Astrocyte (in vitro differentiated cells and primary cell): ENCODE data around the gene GRK2. TPM values are rescaled to one million over a fixed set of nuclear protein-coding genes. Genes with fewer than 3 reads are reported as not detected.

ENCODE experiments used
- DNase-seq: peaks from one replicate; pipeline ENCODE4 v3.0.0-alpha.2; 2010; ENCODE audit warnings: low read depth
- FAIRE-seq: peaks from 2 replicates; lab custom pipeline; 2011; peaks lifted over from hg19 to GRCh38; lab: Jason Lieb, UNC
- H2AFZ ChIP-seq: 2 replicates; pipeline ENCODE4 v1.6.0; 2012; ENCODE audit warnings: low read depth, low read length, inconsistent platforms
- H3K27ac ChIP-seq: 2 replicates; pipeline ENCODE4 v1.5.1; 2011; ENCODE audit warnings: low read depth, low read length, inconsistent platforms
- H3K27me3 ChIP-seq: 2 replicates; pipeline ENCODE4 v1.6.0; 2011; ENCODE audit warnings: low read length, inconsistent platforms; ENCODE audit not compliant: insufficient read depth
- H3K36me3 ChIP-seq: 2 replicates; pipeline ENCODE4 v1.5.1; 2011; ENCODE audit warnings: low read length, inconsistent platforms; ENCODE audit not compliant: insufficient read depth
- H3K4me1 ChIP-seq: 2 replicates; pipeline ENCODE4 v1.5.1; 2011; ENCODE audit warnings: low read length, inconsistent platforms; ENCODE audit not compliant: insufficient read depth
- H3K4me2 ChIP-seq: 2 replicates; pipeline ENCODE4 v1.6.0; 2012; ENCODE audit warnings: low read length, inconsistent platforms
- H3K4me3 ChIP-seq: 2 replicates; pipeline ENCODE4 v1.5.1; 2011; ENCODE audit warnings: low read depth, mild to moderate bottlenecking, low read length, inconsistent platforms; ENCODE audit not compliant: insufficient read depth
- H3K79me2 ChIP-seq: 2 replicates; pipeline ENCODE4 v1.6.0; 2012; ENCODE audit warnings: mild to moderate bottlenecking, low read length, inconsistent platforms; ENCODE audit not compliant: insufficient read depth
- H3K9ac ChIP-seq: 2 replicates; pipeline ENCODE4 v1.6.0; 2012; ENCODE audit warnings: mild to moderate bottlenecking, low read length, inconsistent platforms
- H3K9me3 ChIP-seq: 2 replicates; pipeline ENCODE4 v1.5.1; 2012; ENCODE audit warnings: low read depth, mild to moderate bottlenecking, low read length, inconsistent platforms; ENCODE audit not compliant: insufficient read depth
- H4K20me1 ChIP-seq: 2 replicates; pipeline ENCODE4 v1.6.0; 2012; ENCODE audit warnings: low read length, inconsistent platforms; ENCODE audit not compliant: insufficient read depth
- H3K27ac Mint-ChIP-seq: one replicate; pipeline ENCODE4 v1.8.0; 2021; ENCODE audit warnings: mild to moderate bottlenecking, mixed read lengths; ENCODE audit not compliant: unreplicated experiment
- H3K27me3 Mint-ChIP-seq: one replicate; pipeline ENCODE4 v1.8.0; 2021; ENCODE audit warnings: low read depth, mixed read lengths; ENCODE audit not compliant: unreplicated experiment
- H3K36me3 Mint-ChIP-seq: one replicate; pipeline ENCODE4 v1.8.0; 2021; ENCODE audit warnings: low read depth, mixed read lengths; ENCODE audit not compliant: unreplicated experiment
- H3K4me1 Mint-ChIP-seq: one replicate; pipeline ENCODE4 v1.8.0; 2021; ENCODE audit warnings: low read depth, mixed read lengths; ENCODE audit not compliant: unreplicated experiment
- H3K4me3 Mint-ChIP-seq: one replicate; pipeline ENCODE4 v1.8.0; 2021; ENCODE audit warnings: mild to moderate bottlenecking, moderate library complexity, mixed read lengths; ENCODE audit not compliant: unreplicated experiment
- H3K9me3 Mint-ChIP-seq: one replicate; pipeline ENCODE4 v1.8.0; 2021; ENCODE audit warnings: mild to moderate bottlenecking, mixed read lengths; ENCODE audit not compliant: unreplicated experiment
- CTCF ChIP-seq: IDR thresholded peaks from 2 replicates; pipeline ENCODE4 v1.5.1; 2011; ENCODE audit warnings: low read depth, mild to moderate bottlenecking, inconsistent platforms, low read length, moderate library complexity; ENCODE audit not compliant: insufficient read depth
- EZH2 ChIP-seq: IDR thresholded peaks from 2 replicates; pipeline ENCODE4 v1.6.1; 2012; ENCODE audit warnings: mild to moderate bottlenecking, low read length, inconsistent platforms; ENCODE audit not compliant: insufficient read depth
- total RNA-seq: library from RNA; stranded (reverse); gene quantifications from 2 replicates; pipeline ENCODE4 v1.2.1, GENCODE V29; 2021

The GRK2 gene
- total RNA-seq, 1 donor from 2014 or later = 34.0 TPM

GRCh38 chr11:67267188-67268080, 1.2 kb downstream of the GRK2 start:
- peak overlapping the region; percentile 59 for H3K27ac Mint-ChIP-seq
- H3K36me3 ChIP-seq = no peaks in the 10 kb centered on the region
- TF ChIP-seq CTCF (no peak), EZH2 (no peak)
- H3K27me3 ChIP-seq = no peaks in the 10 kb centered on the region
- peak overlapping the region; percentile 99 for H3K4me2 ChIP-seq
- H3K4me1 Mint-ChIP-seq = peaks cover 27% of the 10 kb centered on the region
- peaks cover 4% of the 10 kb centered on the region for H3K36me3 Mint-ChIP-seq
- H3K27me3 Mint-ChIP-seq = peaks cover 5% of the 10 kb centered on the region
- no peak overlapping the region for H2AFZ ChIP-seq
- H3K4me3 Mint-ChIP-seq = peak overlapping the region; percentile 94
- peaks cover 56% of the 10 kb centered on the region for H4K20me1 ChIP-seq
- no peak for FAIRE-seq
- H3K79me2 ChIP-seq = peaks cover 64% of the 10 kb centered on the region
- no peak for DNase-seq
- peak overlapping the region; percentile 70 for H3K4me3 ChIP-seq
- peak overlapping the region; percentile 83 for H3K9ac ChIP-seq
- no peak overlapping the region for H3K27ac ChIP-seq
- H3K4me1 ChIP-seq = peaks cover 40% of the 10 kb centered on the region
- no peaks in the 10 kb centered on the region for H3K9me3 ChIP-seq
- no peaks in the 10 kb centered on the region for H3K9me3 Mint-ChIP-seq

- peaks cover 73% of the 10 kb centered on the region for H3K79me2 ChIP-seq
- Mint-ChIP-seq H3K27ac (no peak overlapping the region), H3K4me1 (peaks cover 18% of the 10 kb centered on the region)
Observed at GRCh38 chr11:67268081-67268961, 2.0 kb downstream of the GRK2 start.

More at GRCh38 chr11:67268081-67268961, 2.0 kb downstream of the GRK2 start:
- Histone ChIP-seq H3K9ac (peak overlapping the region; percentile 83), H3K4me2 (peak overlapping the region; percentile 99), H3K9me3 (no peaks in the 10 kb centered on the region), H2AFZ (no peak overlapping the region), H3K36me3 (no peaks in the 10 kb centered on the region), H3K27ac (no peak overlapping the region), H3K4me3 (peak overlapping the region; percentile 70), H3K4me1 (peaks cover 33% of the 10 kb centered on the region), H4K20me1 (peaks cover 64% of the 10 kb centered on the region), H3K27me3 (no peaks in the 10 kb centered on the region)
- TF ChIP-seq CTCF = no peak
- TF ChIP-seq EZH2 = no peak
- H3K36me3 Mint-ChIP-seq = peaks cover 4% of the 10 kb centered on the region
- H3K27me3 Mint-ChIP-seq = peaks cover 5% of the 10 kb centered on the region
- H3K9me3 Mint-ChIP-seq = no peaks in the 10 kb centered on the region
- DNase-seq (no peak), FAIRE-seq (no peak)
- peak overlapping the region; percentile 94 for H3K4me3 Mint-ChIP-seq
